ENCODE results near the gene TBX6.
"Not testable (repeated sequence)": the region's sequence is repeated elsewhere in the genome, so short reads cannot be mapped to it uniquely, and the experiment has no call there.

The TBX6 gene

GRCh38 chr16:30117768-30118167 is 26.0 kb upstream of the TBX6 start:
- FAIRE-seq (no peak), DNase-seq (ENCODE audit: insufficient read length, low spot score) (no peak)
- TF ChIP-seq CTCF (IDR thresholded peaks at IDR 0.05; ENCODE audit: insufficient read depth, missing control alignments) = no peak

- DNase-seq (ENCODE audit: insufficient read length, low spot score) = no peak
- TF ChIP-seq CTCF (IDR thresholded peaks at IDR 0.05; ENCODE audit: insufficient read depth, missing control alignments) = no peak
- FAIRE-seq = no peak
Observed at GRCh38 chr16:30116291-30117207, 24.8 kb upstream of the TBX6 start.

- DNase-seq (ENCODE audit: insufficient read length, low spot score) (no peak), FAIRE-seq (no peak)
- TF ChIP-seq CTCF (IDR thresholded peaks at IDR 0.05; ENCODE audit: insufficient read depth, missing control alignments) = no peak
Observed at GRCh38 chr16:30115238-30115637, 23.5 kb upstream of the TBX6 start.

DNA sequence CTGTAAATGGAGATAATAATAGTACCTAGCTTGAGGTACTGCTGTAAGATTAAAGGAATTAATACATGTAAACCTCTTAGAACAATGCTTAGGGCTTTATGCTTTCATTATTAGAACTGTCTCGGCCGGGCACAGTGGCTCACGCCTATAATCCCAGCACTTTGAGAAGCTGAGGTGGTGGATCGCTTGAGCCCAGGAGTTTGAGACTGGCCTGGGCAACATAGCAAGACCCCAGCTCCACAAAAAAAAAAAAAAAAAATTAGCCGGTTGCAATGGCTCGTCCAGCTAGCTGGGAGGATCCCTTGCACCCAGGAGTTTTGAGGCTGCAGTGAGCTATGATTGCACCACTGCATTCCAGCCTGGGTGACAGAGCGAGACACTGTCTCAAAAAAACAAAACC is 23.1 kb upstream of the TBX6 start:
- FAIRE-seq; DNase-seq (ENCODE audit: insufficient read length, low spot score): not testable (repeated sequence)

DNA sequence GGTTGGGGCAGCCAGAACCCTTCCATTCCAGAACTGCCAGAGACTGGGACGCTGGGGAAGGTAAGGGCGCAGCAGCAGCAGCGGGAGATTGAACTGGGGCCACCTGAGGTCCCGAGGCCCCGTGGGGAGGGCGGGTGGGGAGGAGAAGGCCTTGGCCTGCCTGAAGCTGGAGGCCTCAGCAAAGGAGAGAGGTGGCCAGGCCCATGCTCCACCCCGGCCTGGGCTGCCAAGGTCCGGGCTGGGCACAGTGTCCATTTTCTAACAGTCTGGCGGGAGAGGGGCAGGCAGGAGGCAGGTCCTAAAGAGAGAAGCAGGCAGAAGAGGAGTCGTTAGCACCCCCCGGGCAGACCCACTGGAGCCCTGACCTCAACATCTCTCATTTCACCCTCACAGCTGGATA is 22.7 kb upstream of the TBX6 start:
- FAIRE-seq = no peak
- TF ChIP-seq CTCF (IDR thresholded peaks at IDR 0.05; ENCODE audit: insufficient read depth, missing control alignments) = no peak
- DNase-seq (ENCODE audit: insufficient read length, low spot score) = no peak

DNA sequence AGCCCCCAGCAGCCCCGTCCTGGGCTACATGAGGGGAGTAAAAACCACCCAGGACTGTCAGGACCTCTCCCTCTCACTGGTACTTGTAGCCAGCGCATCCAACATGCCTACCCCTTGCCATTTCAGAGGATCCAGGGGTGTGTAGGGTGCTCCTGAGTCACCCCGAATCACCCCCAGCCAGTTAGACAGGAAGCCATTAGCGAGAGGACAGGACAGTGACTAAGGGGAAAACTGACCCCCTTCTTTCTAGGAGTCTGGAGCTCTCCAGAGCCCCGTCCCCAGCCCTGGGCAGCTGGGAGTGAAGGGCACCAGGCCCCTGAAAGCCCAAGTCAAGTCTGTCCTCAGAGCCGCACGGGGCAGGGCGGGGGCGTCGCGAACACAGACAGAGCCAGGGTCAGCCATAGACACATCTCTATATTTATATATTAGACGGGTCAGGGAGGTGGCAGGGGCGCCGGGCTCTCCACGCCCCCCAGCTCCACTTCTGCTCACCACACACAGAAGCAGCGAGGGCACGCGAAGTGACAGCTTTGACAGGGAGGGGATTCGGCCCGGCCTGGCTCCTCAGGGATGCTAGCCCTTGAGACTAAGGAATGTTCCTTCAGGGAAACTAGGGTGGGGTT is 22.1 kb upstream of the TBX6 start:
- no peak for FAIRE-seq
- DNase-seq (ENCODE audit: insufficient read length, low spot score) = no peak
- TF ChIP-seq CTCF (IDR thresholded peaks at IDR 0.05; ENCODE audit: insufficient read depth, missing control alignments) = no peak

DNA sequence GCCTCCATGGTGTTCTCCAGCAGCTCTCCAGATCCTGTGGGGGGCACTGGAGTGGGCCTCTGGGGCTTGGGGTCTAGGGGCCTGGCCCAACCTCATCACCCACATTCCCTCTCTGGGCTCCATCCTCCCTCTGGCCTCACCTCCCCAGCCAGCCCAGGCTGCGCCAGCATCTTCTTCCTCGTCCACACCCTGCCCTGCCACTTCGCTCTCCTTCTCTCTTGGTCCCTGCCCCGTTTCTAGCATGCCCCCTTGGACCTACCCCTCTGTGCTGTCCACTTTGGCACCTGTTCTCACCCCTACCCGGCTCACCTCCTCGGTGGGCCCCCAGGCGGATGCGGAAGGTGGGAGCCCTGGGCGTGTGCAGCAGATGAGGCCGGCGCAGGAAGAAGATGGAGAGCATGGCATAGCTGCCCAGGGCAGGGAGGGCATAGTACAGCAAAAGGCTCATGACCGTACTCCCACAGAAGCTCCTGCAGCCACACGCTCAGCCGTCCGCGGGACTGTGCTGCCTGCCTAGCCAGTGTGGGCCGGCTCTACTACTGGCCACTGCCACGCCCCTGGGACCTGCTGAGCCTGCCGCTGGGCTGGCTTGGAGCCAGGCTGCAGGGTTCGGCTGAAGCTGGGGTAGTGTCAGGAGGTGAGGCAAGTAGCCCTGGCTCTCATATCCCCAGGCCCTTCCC is 21.4 kb upstream of the TBX6 start, which contains the start of gene GDPD3:
GDPD3 (minus strand) TSS at position 507 of the 680 bp plus-strand sequence; CDS start at position 448, 59 bp downstream.
- no peak for TF ChIP-seq CTCF (IDR thresholded peaks at IDR 0.05; ENCODE audit: insufficient read depth, missing control alignments)
- DNase-seq (ENCODE audit: insufficient read length, low spot score) = no peak
- FAIRE-seq = no peak

Data from D721Med (cell line).